Measurements from ENCODE around the gene TPCN2. TPM values are rescaled to one million over a fixed set of nuclear protein-coding genes. Genes with fewer than 3 reads are reported as not detected.

TPCN2 gene
- total and polyA plus RNA-seq, 2 of the 8 experiments (the other 6 are each of a cell fraction or from before 2014, with no cell fraction given) = 9.7 to 18.6 TPM

DNA sequence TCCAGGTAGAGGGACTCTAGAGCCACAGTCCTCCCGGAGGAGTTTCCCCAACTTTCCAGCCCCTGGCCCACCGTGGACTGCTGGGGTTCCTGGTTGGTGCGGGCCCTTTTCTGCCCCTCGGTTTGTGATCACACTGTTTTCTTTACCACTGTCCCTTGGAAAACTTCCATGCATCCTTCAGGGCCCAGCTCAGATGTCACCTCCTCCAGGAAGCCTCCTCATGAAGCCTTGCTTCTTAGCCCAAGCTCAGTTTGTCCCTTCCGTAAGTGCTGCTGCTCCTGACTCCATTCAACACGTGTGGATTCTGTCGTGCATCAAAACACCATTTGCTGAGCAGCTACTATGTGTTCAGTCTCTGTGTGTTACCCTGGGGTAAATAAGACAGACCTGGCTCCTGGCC is 15.9 kb upstream of the TPCN2 start:
- no peaks in the 10 kb centered on the region for H3K79me1 ChIP-seq (ENCODE audit: low read depth, low read length)
- H2BK15ac ChIP-seq (ENCODE audit: low read length) = no peak overlapping the region
- H3K14ac ChIP-seq (ENCODE audit: insufficient read length) = no peak overlapping the region
- H3K79me2 ChIP-seq (ENCODE audit: control insufficient read depth in 1 of 2, insufficient read depth in 2 of 2, low read length in 2 of 2) = no peaks in the 10 kb centered on the region
- no peak overlapping the region for H3K18ac ChIP-seq (ENCODE audit: extremely low read depth, low read length)
- no peaks in the 10 kb centered on the region for H3K27me3 ChIP-seq (replicated peaks in 1 of 4; ENCODE audit: control insufficient read depth in 3 of 4, extremely low read depth in 1 of 4, insufficient read depth in 3 of 4, low read length in 3 of 4)
- H2AFZ ChIP-seq (ENCODE audit: low read length) = no peak overlapping the region
- H2BK12ac ChIP-seq (ENCODE audit: low read depth, low read length) = no peak overlapping the region
- H3K4me2 ChIP-seq (ENCODE audit: insufficient read depth in 1 of 2, low read depth in 2 of 2, low read length in 2 of 2) = no peak overlapping the region
- H2BK5ac ChIP-seq (ENCODE audit: low read depth, low read length) = no peak overlapping the region
- WGBS, 2 experiments (ENCODE audit: extremely low coverage in 1 of 2, insufficient coverage in 1 of 2, insufficient read length in 1 of 2, insufficient replicate concordance in 2 of 2, low coverage in 1 of 2, low lambda C conversion rate in 2 of 2, missing lambda C conversion rate in 1 of 2) = 84% methylated on average over 7 of the region's 7 CpGs; no CpG with 5 or more reads in 1 of the 2 experiments
- H3K4ac ChIP-seq (replicated peaks; ENCODE audit: insufficient read length, low read depth, low read length) = no peak overlapping the region
- H4K20me1 ChIP-seq (replicated peaks in 1 of 2; ENCODE audit: control insufficient read depth in 1 of 2, insufficient read depth in 2 of 2, low read length in 2 of 2) = no peaks in the 10 kb centered on the region
- H3K9ac ChIP-seq (replicated peaks in 1 of 4; ENCODE audit: extremely low read depth in 1 of 4, low read depth in 3 of 4, low read length in 3 of 4) = no peak overlapping the region
- H3K23me2 ChIP-seq (ENCODE audit: low read depth, low read length) = no peaks in the 10 kb centered on the region
- no peak for TF ChIP-seq SP4 (IDR thresholded peaks at IDR 0.05; ENCODE audit: low read length)
- no peak for TF ChIP-seq GTF2F1 (IDR thresholded peaks at IDR 0.05; ENCODE audit: borderline replicate concordance, low read depth, low read length)
- no peak for TF ChIP-seq CREB1 (IDR thresholded peaks at IDR 0.05)
- no peak for TF ChIP-seq CBX8 (IDR thresholded peaks at IDR 0.05; ENCODE audit: borderline replicate concordance, low read depth, low read length)
- no peak for TF ChIP-seq KDM1A (IDR thresholded peaks at IDR 0.05; ENCODE audit: borderline replicate concordance, low read length)
- no peak for TF ChIP-seq TAF7 (optimal IDR thresholded peaks at IDR 0.05; ENCODE audit: borderline replicate concordance, low read depth, low read length)
- TF ChIP-seq TCF12 (IDR thresholded peaks at IDR 0.05; ENCODE audit: low read depth, low read length) = no peak
- no peak for TF ChIP-seq RBBP5 (IDR thresholded peaks at IDR 0.05; ENCODE audit: borderline replicate concordance, low read depth, low read length)
- no peak overlapping the region for H2BK120ac ChIP-seq (replicated peaks; ENCODE audit: low read depth, low read length)
- no peak overlapping the region for H4K91ac ChIP-seq (replicated peaks; ENCODE audit: insufficient read length, low read length)
- POLR2A ChIA-PET (ENCODE audit: partially characterized antibody) = interaction anchor here (1.5 kb wide), 1 partner anchor 155 kb away, joined by 3 read pairs; no protein-coding TSS in a partner anchor
- H3K4me3 ChIP-seq (ENCODE audit: extremely low read depth in 1 of 4, insufficient read depth in 2 of 4, low read depth in 3 of 4, low read length in 4 of 4) = no peak overlapping the region
- no peak overlapping the region for H3K23ac ChIP-seq (ENCODE audit: insufficient read length)
- FAIRE-seq = no peak
- no peak overlapping the region for H3K56ac ChIP-seq (replicated peaks; ENCODE audit: insufficient read length, low read depth, low read length)
- H4K8ac ChIP-seq (ENCODE audit: extremely low read depth, insufficient read depth, low read length) = no peak overlapping the region
- no peak overlapping the region for H2AK5ac ChIP-seq (ENCODE audit: low read depth, low read length)
- H3K27ac ChIP-seq (ENCODE audit: low read depth, low read length) = no peak overlapping the region
- H2BK20ac ChIP-seq (ENCODE audit: low read length) = no peak overlapping the region
- DNase-seq (ENCODE audit: low read depth in 1 of 2, low spot score in 2 of 2) = no peak
- peaks cover 0 to 9% (median 3%) of the 10 kb centered on the region in 4 experiments; a peak in 4 of 7 replicates for H3K4me1 ChIP-seq (replicated peaks in 1 of 4; ENCODE audit: control insufficient read depth in 3 of 4, insufficient read depth in 4 of 4, low read length in 3 of 4)
- no peaks in the 10 kb centered on the region for H3K36me3 ChIP-seq (ENCODE audit: control insufficient read depth in 2 of 4, insufficient read depth in 4 of 4, low read length in 3 of 4)
- H3K9me3 ChIP-seq (ENCODE audit: insufficient read depth in 2 of 2, low read depth in 1 of 2, low read length in 1 of 2) = no peaks in the 10 kb centered on the region
- H4K5ac ChIP-seq (ENCODE audit: insufficient read length, low read depth, low read length) = no peak overlapping the region
- CTCF ChIA-PET (ENCODE audit: partially characterized antibody) = interaction anchor here (0.6 to 4.2 kb wide), 14 partner anchors 9 to 251 kb away, joined by 3 to 25 read pairs (median 3); partner anchors contain the start of genes MRGPRF and TPCN2
